Midbrain (tissue), 1 donor: ENCODE measurements around the gene PDPN.

Source experiments
- DNase-seq: peaks from one replicate; lab custom pipeline; 2025; lab: John Stamatoyannopoulos, UW

The PDPN gene

GRCh38 chr1:13617773-13618172 is 34.1 kb downstream of the PDPN start:
- no peak for DNase-seq

GRCh38 chr1:13618483-13618882 is 34.9 kb downstream of the PDPN start:
- DNase-seq = no peak

- no peak for DNase-seq
Observed at GRCh38 chr1:13619909-13620308, 36.3 kb downstream of the PDPN start.

- no peak for DNase-seq
Observed at GRCh38 chr1:13620825-13621224, 37.2 kb downstream of the PDPN start.

GRCh38 chr1:13622446-13622845 is 38.8 kb downstream of the PDPN start:
- DNase-seq = peak; percentile 8

GRCh38 chr1:13623021-13623637 is 39.5 kb downstream of the PDPN start:
- DNase-seq = peak; percentile 17

- DNase-seq = no peak
Observed at GRCh38 chr1:13624526-13624925, 40.9 kb downstream of the PDPN start.

GRCh38 chr1:13627127-13627526 is 43.5 kb downstream of the PDPN start:
- no peak for DNase-seq

- DNase-seq = no peak
Observed at GRCh38 chr1:13628218-13628617, 44.6 kb downstream of the PDPN start.

- no peak for DNase-seq
Observed at GRCh38 chr1:13628711-13629110, 45.1 kb downstream of the PDPN start.

GRCh38 chr1:13642306-13643004 is 58.8 kb downstream of the PDPN start:
- peak; percentile 34 for DNase-seq

GRCh38 chr1:13643017-13643416 is 59.4 kb downstream of the PDPN start:
- DNase-seq = no peak

GRCh38 chr1:13646521-13646920 is 62.9 kb downstream of the PDPN start:
- no peak for DNase-seq

GRCh38 chr1:13651279-13651678 is 67.6 kb downstream of the PDPN start:
- no peak for DNase-seq

GRCh38 chr1:13652238-13652637 is 68.6 kb downstream of the PDPN start:
- DNase-seq = no peak

GRCh38 chr1:13661539-13661938 is 77.9 kb downstream of the PDPN start:
- no peak for DNase-seq

- no peak for DNase-seq
Observed at GRCh38 chr1:13662493-13662892, 78.9 kb downstream of the PDPN start.

GRCh38 chr1:13663969-13664368 is 80.3 kb downstream of the PDPN start:
- no peak for DNase-seq

GRCh38 chr1:13664451-13664850 is 80.8 kb downstream of the PDPN start:
- no peak for DNase-seq

GRCh38 chr1:13666317-13666716 is 82.7 kb downstream of the PDPN start:
- DNase-seq = no peak
